Liver (tissue), 9 donors: ENCODE data around the gene PHF2. TPM values are rescaled to one million over a fixed set of nuclear protein-coding genes. Genes with fewer than 3 reads are reported as not detected.

ENCODE experiments used
- DNase-seq: peaks from one replicate; pipeline ENCODE4 v3.0.0-alpha.2; 2017; ENCODE audit warnings: low spot score
- H3K27ac ChIP-seq, 2 donors: one replicate each; pipeline ENCODE4 v1.7.0; 2013; ENCODE audit warnings: inconsistent platforms in 2 of 2, low read length in 2 of 2, control low read depth in 1 of 2, low read depth in 1 of 2, mild to moderate bottlenecking in 1 of 2
- H3K27me3 ChIP-seq, 4 donors: one replicate each; pipeline versions ENCODE4 v1.6.1 to v1.7.0; 2013; ENCODE audit warnings: low read length in 3 of 4, inconsistent platforms in 1 of 4, mild to moderate bottlenecking in 1 of 4, moderate library complexity in 1 of 4; ENCODE audit not compliant: control insufficient read depth in 4 of 4, insufficient read depth in 4 of 4
- H3K36me3 ChIP-seq, 4 donors: one replicate each; pipeline versions ENCODE4 v1.6.1 to v1.7.0; 2013; ENCODE audit warnings: low read length in 3 of 4, mild to moderate bottlenecking in 3 of 4, low read depth in 1 of 4, moderate library complexity in 1 of 4; ENCODE audit not compliant: control insufficient read depth in 4 of 4, insufficient read depth in 3 of 4
- H3K4me1 ChIP-seq, 4 donors: one replicate each; pipeline versions ENCODE4 v1.6.1 to v1.7.0; 2013; ENCODE audit warnings: low read length in 3 of 4, mild to moderate bottlenecking in 3 of 4, moderate library complexity in 1 of 4; ENCODE audit not compliant: control insufficient read depth in 4 of 4, insufficient read depth in 4 of 4
- H3K4me3 ChIP-seq, 3 donors: one replicate each; pipeline versions ENCODE4 v1.6.1 to v1.7.0; 2013; ENCODE audit warnings: low read length in 3 of 3, control low read depth in 1 of 3, low read depth in 1 of 3, mild to moderate bottlenecking in 1 of 3
- H3K9ac ChIP-seq, 2 donors: one replicate each; pipeline ENCODE4 v1.7.0; 2013; ENCODE audit warnings: low read length in 2 of 2, mild to moderate bottlenecking in 2 of 2, moderate library complexity in 2 of 2, control low read depth in 1 of 2, low read depth in 1 of 2
- H3K9me3 ChIP-seq, 4 donors: one replicate each; pipeline versions ENCODE4 v1.6.1 to v1.7.0; 2013; ENCODE audit warnings: low read length in 3 of 4; ENCODE audit not compliant: control insufficient read depth in 4 of 4
- EGR1 ChIP-seq, 2 donors: IDR thresholded peaks; 2 replicates each; pipeline ENCODE4 v1.6.1; 2016 to 2018; ENCODE audit warnings: antibody characterized with exemption in 2 of 2, low read depth in 2 of 2
- FOXA1 ChIP-seq: IDR thresholded peaks from 2 replicates; pipeline ENCODE4 v1.6.1; 2016; ENCODE audit warnings: antibody characterized with exemption
- FOXA2 ChIP-seq: IDR thresholded peaks from 2 replicates; pipeline ENCODE4 v1.6.1; 2016; ENCODE audit warnings: antibody characterized with exemption
- GABPA ChIP-seq, 2 donors: IDR thresholded peaks in 1 of 2; conservative IDR thresholded peaks in 1 of 2; 2 replicates each; pipeline ENCODE4 v1.6.1; 2016; ENCODE audit warnings: antibody characterized with exemption in 2 of 2, mild to moderate bottlenecking in 1 of 2, moderate library complexity in 1 of 2
- JUND ChIP-seq, 2 donors: IDR thresholded peaks; 2 replicates each; pipeline ENCODE4 v1.6.1; 2016; ENCODE audit warnings: antibody characterized with exemption in 2 of 2
- NR2F2 ChIP-seq: IDR thresholded peaks from 2 replicates; pipeline ENCODE4 v1.6.1; 2016; ENCODE audit warnings: antibody characterized with exemption
- RAD21 ChIP-seq, 2 donors: IDR thresholded peaks; 2 replicates each; pipeline ENCODE4 v1.6.1; 2016; ENCODE audit warnings: antibody characterized with exemption in 2 of 2, mild to moderate bottlenecking in 2 of 2
- RXRA ChIP-seq, 2 donors: IDR thresholded peaks; 2 replicates each; pipeline ENCODE4 v1.6.1; 2017 to 2018; ENCODE audit warnings: antibody characterized with exemption in 2 of 2, mild to moderate bottlenecking in 1 of 2
- SP1 ChIP-seq: IDR thresholded peaks from 2 replicates; pipeline ENCODE4 v1.6.1; 2018; ENCODE audit warnings: antibody characterized with exemption, mild to moderate bottlenecking
- TAF1 ChIP-seq: conservative IDR thresholded peaks from 2 replicates; pipeline ENCODE4 v1.6.1; 2016; ENCODE audit warnings: antibody characterized with exemption, mild to moderate bottlenecking
- YY1 ChIP-seq: IDR thresholded peaks from 2 replicates; pipeline ENCODE4 v1.6.1; 2016; ENCODE audit warnings: antibody characterized with exemption, mild to moderate bottlenecking
- ZBTB33 ChIP-seq: IDR thresholded peaks from 2 replicates; pipeline ENCODE4 v1.6.1; 2016; ENCODE audit warnings: antibody characterized with exemption
- WGBS: extraction: QIAGEN DNeasy Blood & Tissue Kit; methylation state at CpG from one replicate; pipeline ENCODE4 v1.1.7; 2013; 5-methylcytosine and 5-hydroxymethylcytosine counted together
- polyA plus RNA-seq, 2 donors: library from polyadenylated mRNA; stranded (reverse) in 1 of 2; unstranded in 1 of 2; fragments of 200-250 nt in 1 of 2; fragments of >200 nt in 1 of 2; fragmentation: Nextera tagmentation in 1 of 2; extraction: Ambion mirVana in 1 of 2; gene quantifications; one replicate each; pipeline versions ENCODE4 v1.2.1 to v1.2.3, GENCODE V29; 2013 to 2015
- total RNA-seq, 2 donors: library from RNA; depleted of rRNA; stranded (reverse); fragments of >200 nt; gene quantifications; one replicate each; pipeline ENCODE4 v1.2.3, GENCODE V29; 2014
- TF ChIP-seq, protein P1 (sequence below): fragments of 150-350 bp; IDR thresholded peaks from 2 replicates; pipeline ENCODE4 v1.5.1; 2017; ENCODE audit warnings: improper control_type of control experiment, low read depth, low read length; ENCODE audit not compliant: missing input control
- donor health status: healthy.
- donor health status: healthy.
- donor health status: healthy.
- donor health status: healthy.
- donor health status: healthy.

The PHF2 gene
- total and polyA plus RNA-seq, 4 donors, result 2.3 to 8.6 (median 6.7) TPM

- no peak overlapping the region for H3K4me3 ChIP-seq
- no peak for TF ChIP-seq SP1
- TF ChIP-seq RXRA (IDR thresholded peaks at IDR 0.05), result no peak
- TF ChIP-seq EGR1 (IDR thresholded peaks at IDR 0.05; ENCODE audit: low read depth in 2 of 2), result no peak
- TF ChIP-seq RAD21 (IDR thresholded peaks at IDR 0.05), result peak; percentile 93
- TF ChIP-seq, protein P1, sequence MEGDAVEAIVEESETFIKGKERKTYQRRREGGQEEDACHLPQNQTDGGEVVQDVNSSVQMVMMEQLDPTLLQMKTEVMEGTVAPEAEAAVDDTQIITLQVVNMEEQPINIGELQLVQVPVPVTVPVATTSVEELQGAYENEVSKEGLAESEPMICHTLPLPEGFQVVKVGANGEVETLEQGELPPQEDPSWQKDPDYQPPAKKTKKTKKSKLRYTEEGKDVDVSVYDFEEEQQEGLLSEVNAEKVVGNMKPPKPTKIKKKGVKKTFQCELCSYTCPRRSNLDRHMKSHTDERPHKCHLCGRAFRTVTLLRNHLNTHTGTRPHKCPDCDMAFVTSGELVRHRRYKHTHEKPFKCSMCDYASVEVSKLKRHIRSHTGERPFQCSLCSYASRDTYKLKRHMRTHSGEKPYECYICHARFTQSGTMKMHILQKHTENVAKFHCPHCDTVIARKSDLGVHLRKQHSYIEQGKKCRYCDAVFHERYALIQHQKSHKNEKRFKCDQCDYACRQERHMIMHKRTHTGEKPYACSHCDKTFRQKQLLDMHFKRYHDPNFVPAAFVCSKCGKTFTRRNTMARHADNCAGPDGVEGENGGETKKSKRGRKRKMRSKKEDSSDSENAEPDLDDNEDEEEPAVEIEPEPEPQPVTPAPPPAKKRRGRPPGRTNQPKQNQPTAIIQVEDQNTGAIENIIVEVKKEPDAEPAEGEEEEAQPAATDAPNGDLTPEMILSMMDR, result peak; percentile 83
- H3K27me3 ChIP-seq, result no peaks in the 10 kb centered on the region
- H3K27ac ChIP-seq, result no peak overlapping the region
- H3K9me3 ChIP-seq, result no peaks in the 10 kb centered on the region
- H3K9ac ChIP-seq, result no peak overlapping the region
- 46% methylated on average over 19 of the region's 19 CpGs for WGBS
- peak; percentile 74 for DNase-seq
- peaks cover 0 to 9% (median 0%) of the 10 kb centered on the region in 4 donors for H3K4me1 ChIP-seq
- peaks cover 3 to 11% (median 6%) of the 10 kb centered on the region in 4 donors for H3K36me3 ChIP-seq
These were observed 106.0 kb downstream of the PHF2 start for GRCh38 chr9:93682155-93682968.

DNA sequence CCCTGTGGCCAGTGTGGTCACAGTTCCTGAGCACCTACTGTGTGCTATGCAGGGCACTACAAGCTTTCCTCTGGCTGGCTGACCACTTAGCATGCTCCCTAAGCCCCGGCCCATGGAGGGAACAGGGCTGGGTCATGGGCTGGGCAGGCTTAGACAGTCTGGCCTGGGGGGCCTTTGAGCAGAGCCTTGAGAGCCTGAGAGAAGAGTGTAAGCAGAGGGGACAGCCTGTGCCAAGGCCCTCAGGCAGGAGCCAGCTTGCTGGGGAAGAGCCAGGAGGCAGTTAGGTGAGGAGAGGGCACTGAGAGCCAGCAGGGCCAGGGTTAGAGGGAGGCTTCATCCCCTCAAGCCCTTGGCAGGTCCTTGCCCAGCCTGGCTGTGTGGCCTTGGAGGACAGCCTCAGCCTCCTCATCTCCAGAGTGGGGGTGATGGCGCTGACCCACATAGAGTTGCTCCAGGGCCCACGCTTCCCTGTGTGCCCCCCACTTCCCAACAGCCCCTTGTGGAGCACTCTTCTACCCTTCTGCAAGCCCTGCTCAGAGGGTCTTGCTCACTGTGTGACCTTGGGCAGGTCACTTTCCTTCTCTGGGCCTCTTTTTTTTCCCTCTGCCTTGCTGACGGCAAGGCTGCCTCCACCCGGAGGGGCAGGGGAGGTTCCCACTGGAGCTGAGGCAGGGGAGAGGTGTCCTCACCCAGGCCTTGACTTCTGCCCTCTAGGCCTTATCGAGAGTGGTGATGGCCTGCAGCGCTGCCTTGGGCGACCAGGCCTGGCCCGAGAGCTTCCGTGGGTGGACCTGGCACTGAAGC is 107.1 kb downstream of the PHF2 start:
- DNase-seq, result no peak
- Histone ChIP-seq H3K27ac (no peak overlapping the region), H3K36me3 (peaks cover 0 to 2% (median 0%) of the 10 kb centered on the region in 4 donors), H3K9ac (no peak overlapping the region), H3K4me3 (no peak overlapping the region), H3K27me3 (no peaks in the 10 kb centered on the region), H3K9me3 (peaks cover 0 to 5% (median 1%) of the 10 kb centered on the region in 4 donors), H3K4me1 (peaks cover 0 to 9% (median 0%) of the 10 kb centered on the region in 4 donors)
- WGBS, result 93% methylated on average over 10 of the region's 10 CpGs
- TF ChIP-seq RXRA (IDR thresholded peaks at IDR 0.05) (no peak), NR2F2 (no peak), GABPA (IDR thresholded peaks at IDR 0.05 in 1 of 2, conservative IDR thresholded peaks at IDR 0.05 in 1 of 2) (no peak), FOXA1 (no peak), ZBTB33 (no peak)

DNA sequence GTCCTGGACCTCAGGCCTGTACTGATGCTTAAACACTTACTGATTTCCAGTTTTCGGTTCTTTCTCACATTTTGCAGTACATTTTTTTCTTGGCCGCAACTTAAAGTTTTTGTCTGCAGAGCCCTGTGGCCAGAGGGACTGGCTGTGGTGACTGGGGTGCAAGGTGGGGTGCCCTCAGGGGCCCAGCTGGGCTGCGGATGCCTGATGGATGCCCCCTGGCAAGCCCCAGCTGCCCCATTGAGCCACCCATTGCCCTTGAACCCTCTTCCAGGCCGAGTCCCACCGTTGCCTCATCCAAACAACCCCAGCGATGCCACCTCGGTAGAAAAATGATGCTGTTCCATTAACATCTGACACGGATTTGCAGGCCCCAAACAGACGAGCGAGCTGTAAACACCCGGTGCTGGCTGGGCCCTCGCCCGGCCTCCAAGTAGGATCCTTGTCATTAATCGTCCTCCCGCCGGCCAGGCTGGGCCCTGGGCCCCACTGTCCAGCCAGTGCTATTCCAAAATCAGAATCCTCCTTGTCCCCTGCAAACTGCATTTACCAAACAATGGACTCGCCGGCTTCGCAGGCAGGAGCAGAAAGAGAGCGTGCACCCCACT is 107.9 kb downstream of the PHF2 start:
- H3K27me3 ChIP-seq, result no peaks in the 10 kb centered on the region
- DNase-seq, result peak; percentile 19
- peaks cover 0 to 8% (median 4%) of the 10 kb centered on the region in 4 donors for H3K9me3 ChIP-seq
- H3K4me1 ChIP-seq, result peaks cover 0 to 9% (median 0%) of the 10 kb centered on the region in 4 donors
- no peak overlapping the region for H3K4me3 ChIP-seq
- TF ChIP-seq FOXA2 (no peak), JUND (IDR thresholded peaks at IDR 0.05) (no peak), TAF1 (no peak), YY1 (no peak), EGR1 (IDR thresholded peaks at IDR 0.05; ENCODE audit: low read depth in 2 of 2) (no peak)
- TF ChIP-seq, protein P1, result no peak
- WGBS, result 87% methylated on average over 20 of the region's 20 CpGs
- H3K36me3 ChIP-seq, result peaks cover 0 to 2% (median 0%) of the 10 kb centered on the region in 4 donors
- H3K27ac ChIP-seq, result no peak overlapping the region
- no peak overlapping the region for H3K9ac ChIP-seq
